Nephron progenitor cell (in vitro differentiated cells): ENCODE measurements around the gene AGAP3.

ENCODE experiments used
- DNase-seq: peaks from one replicate; pipeline ENCODE4 v3.0.0; 2021
- H3K27ac Mint-ChIP-seq: 2 replicates; pipeline ENCODE4 v1.8.0; 2021; ENCODE audit warnings: mild to moderate bottlenecking, moderate library complexity, mixed read lengths
- H3K27me3 Mint-ChIP-seq: 2 replicates; pipeline ENCODE4 v1.8.0; 2021; ENCODE audit warnings: mild to moderate bottlenecking, low read depth, mixed read lengths; ENCODE audit not compliant: poor library complexity
- H3K36me3 Mint-ChIP-seq: 2 replicates; pipeline ENCODE4 v1.8.0; 2021; ENCODE audit warnings: low read depth, mixed read lengths
- H3K4me1 Mint-ChIP-seq: 2 replicates; pipeline ENCODE4 v1.8.0; 2021; ENCODE audit warnings: mixed read lengths
- H3K4me3 Mint-ChIP-seq: 2 replicates; pipeline ENCODE4 v1.8.0; 2021; ENCODE audit warnings: mild to moderate bottlenecking, moderate library complexity, mixed read lengths
- H3K9me3 Mint-ChIP-seq: 2 replicates; pipeline ENCODE4 v1.8.0; 2021; ENCODE audit warnings: mild to moderate bottlenecking, moderate library complexity, mixed read lengths
- CTCF ChIP-seq: fragments of 200-600 bp; sonication (generic); IDR thresholded peaks from 2 replicates; pipeline ENCODE4 v1.5.0; 2021; ENCODE audit warnings: antibody characterized with exemption

The AGAP3 gene

GRCh38 chr7:151131224-151131591 lies 44.9 kb downstream of the AGAP3 start:
- Mint-ChIP-seq H3K27me3 (peaks cover 50% of the 10 kb centered on the region), H3K4me1 (peaks cover 40% of the 10 kb centered on the region), H3K27ac (no peak overlapping the region), H3K4me3 (peak overlapping the region; percentile 47), H3K36me3 (peaks cover 68% of the 10 kb centered on the region), H3K9me3 (no peaks in the 10 kb centered on the region)
- no peak for DNase-seq
- TF ChIP-seq CTCF = no peak

GRCh38 chr7:151131592-151132293 lies 45.5 kb downstream of the AGAP3 start:
- Mint-ChIP-seq H3K9me3 (no peaks in the 10 kb centered on the region), H3K27me3 (peaks cover 49% of the 10 kb centered on the region), H3K36me3 (peaks cover 73% of the 10 kb centered on the region), H3K4me1 (peaks cover 46% of the 10 kb centered on the region), H3K27ac (no peak overlapping the region), H3K4me3 (peak overlapping the region; percentile 47)
- TF ChIP-seq CTCF = no peak
- no peak for DNase-seq

- Mint-ChIP-seq H3K4me1 (peaks cover 46% of the 10 kb centered on the region), H3K4me3 (no peak overlapping the region), H3K27ac (peak overlapping the region; percentile 57), H3K27me3 (peaks cover 49% of the 10 kb centered on the region), H3K36me3 (peaks cover 70% of the 10 kb centered on the region), H3K9me3 (no peaks in the 10 kb centered on the region)
- no peak for TF ChIP-seq CTCF
- no peak for DNase-seq
These were observed 46.4 kb downstream of the AGAP3 start for GRCh38 chr7:151132461-151133205.

GRCh38 chr7:151133266-151133985 lies 47.2 kb downstream of the AGAP3 start:
- Mint-ChIP-seq H3K4me3 (no peak overlapping the region), H3K27me3 (peaks cover 50% of the 10 kb centered on the region), H3K4me1 (peaks cover 41% of the 10 kb centered on the region), H3K27ac (no peak overlapping the region), H3K36me3 (peaks cover 62% of the 10 kb centered on the region), H3K9me3 (no peaks in the 10 kb centered on the region)
- TF ChIP-seq CTCF = no peak
- no peak for DNase-seq

- DNase-seq = no peak
- no peak overlapping the region for H3K27ac Mint-ChIP-seq
- peaks cover 53% of the 10 kb centered on the region for H3K27me3 Mint-ChIP-seq
- no peaks in the 10 kb centered on the region for H3K9me3 Mint-ChIP-seq
- no peak for TF ChIP-seq CTCF
- H3K4me3 Mint-ChIP-seq = no peak overlapping the region
- peaks cover 44% of the 10 kb centered on the region for H3K4me1 Mint-ChIP-seq
- H3K36me3 Mint-ChIP-seq = peaks cover 63% of the 10 kb centered on the region
These were observed 47.9 kb downstream of the AGAP3 start for GRCh38 chr7:151133986-151134742.
